ENCODE measurements around the gene CDHR5. TPM values are rescaled to one million over a fixed set of nuclear protein-coding genes. Genes with fewer than 3 reads are reported as not detected.

The CDHR5 gene
- total and polyA plus RNA-seq, 2 experiments from 2014 or later, result 114 to 166 TPM

DNA sequence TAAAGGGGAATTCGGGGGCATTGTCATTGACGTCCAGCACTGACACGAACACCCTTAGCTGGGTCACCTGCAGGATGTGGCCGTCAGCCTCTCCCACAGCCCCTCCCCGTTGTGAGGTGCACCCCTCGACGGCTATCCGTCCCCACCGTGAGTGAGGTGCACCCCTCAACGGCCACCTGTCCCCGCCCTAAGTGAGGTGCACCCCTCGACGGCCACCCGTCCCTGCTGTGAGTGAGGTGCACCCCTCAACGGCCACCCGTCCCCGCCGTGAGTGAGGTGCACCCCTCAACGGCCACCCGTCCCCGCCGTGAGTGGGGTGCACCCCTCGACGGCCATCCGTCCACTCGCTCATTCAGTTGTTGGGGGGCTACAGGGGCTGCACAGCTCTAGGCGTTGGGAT is 2.9 kb downstream of the CDHR5 start:
- Histone ChIP-seq H3K9me3 (ENCODE audit: low read depth) (no peaks in the 10 kb centered on the region), H3K79me2 (no peaks in the 10 kb centered on the region), H3K27me3 (no peaks in the 10 kb centered on the region), H3K36me3 (replicated peaks; ENCODE audit: insufficient read depth, low read depth) (no peaks in the 10 kb centered on the region), H4K20me1 (ENCODE audit: insufficient read depth, poor library complexity, severe bottlenecking) (no peaks in the 10 kb centered on the region), H3K9me2 (replicated peaks; ENCODE audit: insufficient read depth) (no peaks in the 10 kb centered on the region), H3K27ac (no peak overlapping the region), H3K4me3 (no peak overlapping the region), H3K4me1 (ENCODE audit: insufficient read depth) (peaks cover 14% of the 10 kb centered on the region), H2AFZ (no peak overlapping the region), H3K4me2 (no peak overlapping the region)
- TF ChIP-seq EZH2 (IDR thresholded peaks at IDR 0.05; ENCODE audit: borderline replicate concordance) (no peak), EZH2phosphoT487 (IDR thresholded peaks at IDR 0.05; ENCODE audit: low read depth, severe bottlenecking, unreplicated experiment) (no peak), CTCF (IDR thresholded peaks at IDR 0.05; ENCODE audit: poor library complexity) (no peak)
- DNase-seq (ENCODE audit: low spot score), result no peak
- 96% methylated on average over 19 of the region's 27 CpGs for WGBS (ENCODE audit: low lambda C conversion rate, missing lambda C conversion rate)

GRCh38 chr11:620935-621814 is 3.6 kb downstream of the CDHR5 start:
- Histone ChIP-seq H3K9me2 (replicated peaks; ENCODE audit: insufficient read depth) (no peaks in the 10 kb centered on the region), H4K20me1 (ENCODE audit: insufficient read depth, poor library complexity, severe bottlenecking) (no peaks in the 10 kb centered on the region), H3K36me3 (replicated peaks; ENCODE audit: insufficient read depth, low read depth) (no peaks in the 10 kb centered on the region), H3K27ac (no peak overlapping the region), H3K27me3 (no peaks in the 10 kb centered on the region), H3K4me2 (no peak overlapping the region), H3K4me3 (no peak overlapping the region), H2AFZ (no peak overlapping the region), H3K9me3 (ENCODE audit: low read depth) (no peaks in the 10 kb centered on the region), H3K4me1 (ENCODE audit: insufficient read depth) (peaks cover 8% of the 10 kb centered on the region), H3K79me2 (no peaks in the 10 kb centered on the region)
- no peak for DNase-seq (ENCODE audit: low spot score)
- 87% methylated on average over 32 of the region's 45 CpGs for WGBS (ENCODE audit: low lambda C conversion rate, missing lambda C conversion rate)
- TF ChIP-seq CTCF (IDR thresholded peaks at IDR 0.05; ENCODE audit: poor library complexity) (no peak), EZH2phosphoT487 (IDR thresholded peaks at IDR 0.05; ENCODE audit: low read depth, severe bottlenecking, unreplicated experiment) (no peak), EZH2 (IDR thresholded peaks at IDR 0.05; ENCODE audit: borderline replicate concordance) (no peak)

DNA sequence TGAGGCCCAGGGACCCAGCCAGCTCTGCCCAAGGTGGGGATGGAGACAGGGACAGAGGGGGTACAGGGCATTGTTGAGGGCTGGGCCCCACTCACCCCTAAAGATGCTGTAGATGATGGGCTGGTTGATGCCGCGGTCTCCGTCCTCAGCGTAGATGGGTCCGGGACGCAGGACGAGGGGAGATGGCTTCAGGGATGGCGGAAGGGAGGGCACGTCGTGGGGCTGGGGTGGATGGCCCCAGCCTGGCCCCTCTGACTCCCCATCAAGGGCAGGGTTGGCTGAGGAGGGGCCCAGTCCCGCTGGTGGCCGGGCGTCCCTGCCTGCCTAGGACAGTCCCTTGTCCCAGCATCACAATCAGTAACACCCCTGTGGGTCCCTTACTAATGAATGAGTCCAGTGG is 4.6 kb downstream of the CDHR5 start:
- no peak overlapping the region for H3K4me2 ChIP-seq
- peaks cover 2% of the 10 kb centered on the region for H3K4me1 ChIP-seq (ENCODE audit: insufficient read depth)
- H3K36me3 ChIP-seq (replicated peaks; ENCODE audit: insufficient read depth, low read depth), result no peaks in the 10 kb centered on the region
- H3K27ac ChIP-seq, result no peak overlapping the region
- H3K79me2 ChIP-seq, result no peaks in the 10 kb centered on the region
- WGBS (ENCODE audit: low lambda C conversion rate, missing lambda C conversion rate), result 96% methylated on average over 12 of the region's 13 CpGs
- no peak overlapping the region for H2AFZ ChIP-seq
- no peaks in the 10 kb centered on the region for H3K9me3 ChIP-seq (ENCODE audit: low read depth)
- no peak overlapping the region for H3K4me3 ChIP-seq
- no peak for TF ChIP-seq EZH2phosphoT487 (IDR thresholded peaks at IDR 0.05; ENCODE audit: low read depth, severe bottlenecking, unreplicated experiment)
- H3K27me3 ChIP-seq, result no peaks in the 10 kb centered on the region
- H3K9me2 ChIP-seq (replicated peaks; ENCODE audit: insufficient read depth), result no peaks in the 10 kb centered on the region
- H4K20me1 ChIP-seq (ENCODE audit: insufficient read depth, poor library complexity, severe bottlenecking), result peaks cover under 1% of the 10 kb centered on the region
- DNase-seq (ENCODE audit: low spot score), result no peak

GRCh38 chr11:619628-620050 is 5.1 kb downstream of the CDHR5 start:
- H3K9me3 ChIP-seq (ENCODE audit: low read depth), result no peaks in the 10 kb centered on the region
- peaks cover 3% of the 10 kb centered on the region for H4K20me1 ChIP-seq (ENCODE audit: insufficient read depth, poor library complexity, severe bottlenecking)
- no peak overlapping the region for H2AFZ ChIP-seq
- H3K79me2 ChIP-seq, result no peaks in the 10 kb centered on the region
- H3K4me1 ChIP-seq (ENCODE audit: insufficient read depth), result peaks cover 7% of the 10 kb centered on the region
- 95% methylated on average over 18 of the region's 22 CpGs for WGBS (ENCODE audit: low lambda C conversion rate, missing lambda C conversion rate)
- H3K9me2 ChIP-seq (replicated peaks; ENCODE audit: insufficient read depth), result no peaks in the 10 kb centered on the region
- no peak overlapping the region for H3K4me3 ChIP-seq
- no peak overlapping the region for H3K27ac ChIP-seq
- no peak for TF ChIP-seq CTCF (IDR thresholded peaks at IDR 0.05; ENCODE audit: poor library complexity)
- no peak for TF ChIP-seq EZH2 (IDR thresholded peaks at IDR 0.05; ENCODE audit: borderline replicate concordance)
- no peak for TF ChIP-seq EZH2phosphoT487 (IDR thresholded peaks at IDR 0.05; ENCODE audit: low read depth, severe bottlenecking, unreplicated experiment)
- no peak for DNase-seq (ENCODE audit: low spot score)
- no peak overlapping the region for H3K4me2 ChIP-seq
- H3K27me3 ChIP-seq, result no peaks in the 10 kb centered on the region
- H3K36me3 ChIP-seq (replicated peaks; ENCODE audit: insufficient read depth, low read depth), result no peaks in the 10 kb centered on the region
